ENCODE results near the gene LUZP1. TPM values are rescaled to one million over a fixed set of nuclear protein-coding genes. Genes with fewer than 3 reads are reported as not detected.

The LUZP1 gene
- total and polyA plus RNA-seq, 2 experiments from 2014 or later: 45.7 to 152 TPM

DNA sequence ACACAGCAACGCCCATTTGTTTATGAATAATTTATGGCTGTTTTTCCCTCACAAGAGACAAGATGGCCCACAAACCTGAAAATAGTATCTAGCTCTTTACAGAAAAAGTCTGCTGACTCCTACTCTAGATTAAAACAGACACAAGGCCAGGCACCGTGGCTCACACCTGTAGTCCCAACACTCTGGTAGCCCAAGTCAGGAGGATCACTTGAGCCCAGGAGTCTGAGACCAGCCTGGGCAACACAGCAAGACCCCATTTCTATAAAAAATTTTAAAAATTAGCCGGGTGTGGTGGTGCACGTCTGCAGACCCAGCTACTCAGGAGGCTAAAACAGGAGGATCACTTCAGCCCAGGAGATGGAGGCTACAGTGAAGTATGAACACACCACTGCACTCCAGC lies 34.6 kb downstream of the LUZP1 start:
- H3K27me3 ChIP-seq (ENCODE audit: insufficient read depth): no peaks in the 10 kb centered on the region
- H3K9me3 Mint-ChIP-seq: no peaks in the 10 kb centered on the region; the same call in 2 of the 3 replicates
- no peak overlapping the region for H3K27ac ChIP-seq (ENCODE audit: low read depth)
- no peaks in the 10 kb centered on the region for H3K9me2 ChIP-seq (ENCODE audit: insufficient read depth)
- no peak overlapping the region for H2AFZ ChIP-seq
- no peak overlapping the region for H3K4me2 ChIP-seq
- H3K27ac Mint-ChIP-seq: no peak overlapping the region
- H3K36me3 Mint-ChIP-seq (ENCODE audit: low read depth): peaks cover 5% of the 10 kb centered on the region; the same call in 2 of the 3 replicates
- peaks cover 78% of the 10 kb centered on the region for H4K20me1 ChIP-seq (replicated peaks; ENCODE audit: insufficient read depth)
- TF ChIP-seq EZH2 (IDR thresholded peaks at IDR 0.05; ENCODE audit: low read depth, unreplicated experiment) (no peak), ETS1 (IDR thresholded peaks at IDR 0.05) (no peak), ZNF331 (CRISPR knock-in tag; IDR thresholded peaks at IDR 0.05; ENCODE audit: low read depth) (no peak), POLR2AphosphoS5 (IDR thresholded peaks at IDR 0.05; ENCODE audit: low read depth) (no peak), ZNF114 (CRISPR knock-in tag; IDR thresholded peaks at IDR 0.05) (no peak), JUNB (IDR thresholded peaks at IDR 0.05; ENCODE audit: unreplicated experiment) (no peak), CREB1 (CRISPR knock-in tag; IDR thresholded peaks at IDR 0.05; ENCODE audit: low read depth) (no peak), STAT1 (IDR thresholded peaks at IDR 0.05; ENCODE audit: unreplicated experiment) (no peak), CTCF (conservative IDR thresholded peaks at IDR 0.05; ENCODE audit: low read depth in 2 of 2) (no peak), NANOG (IDR thresholded peaks at IDR 0.05; ENCODE audit: borderline replicate concordance) (no peak)
- TF ChIP-seq, protein P1, sequence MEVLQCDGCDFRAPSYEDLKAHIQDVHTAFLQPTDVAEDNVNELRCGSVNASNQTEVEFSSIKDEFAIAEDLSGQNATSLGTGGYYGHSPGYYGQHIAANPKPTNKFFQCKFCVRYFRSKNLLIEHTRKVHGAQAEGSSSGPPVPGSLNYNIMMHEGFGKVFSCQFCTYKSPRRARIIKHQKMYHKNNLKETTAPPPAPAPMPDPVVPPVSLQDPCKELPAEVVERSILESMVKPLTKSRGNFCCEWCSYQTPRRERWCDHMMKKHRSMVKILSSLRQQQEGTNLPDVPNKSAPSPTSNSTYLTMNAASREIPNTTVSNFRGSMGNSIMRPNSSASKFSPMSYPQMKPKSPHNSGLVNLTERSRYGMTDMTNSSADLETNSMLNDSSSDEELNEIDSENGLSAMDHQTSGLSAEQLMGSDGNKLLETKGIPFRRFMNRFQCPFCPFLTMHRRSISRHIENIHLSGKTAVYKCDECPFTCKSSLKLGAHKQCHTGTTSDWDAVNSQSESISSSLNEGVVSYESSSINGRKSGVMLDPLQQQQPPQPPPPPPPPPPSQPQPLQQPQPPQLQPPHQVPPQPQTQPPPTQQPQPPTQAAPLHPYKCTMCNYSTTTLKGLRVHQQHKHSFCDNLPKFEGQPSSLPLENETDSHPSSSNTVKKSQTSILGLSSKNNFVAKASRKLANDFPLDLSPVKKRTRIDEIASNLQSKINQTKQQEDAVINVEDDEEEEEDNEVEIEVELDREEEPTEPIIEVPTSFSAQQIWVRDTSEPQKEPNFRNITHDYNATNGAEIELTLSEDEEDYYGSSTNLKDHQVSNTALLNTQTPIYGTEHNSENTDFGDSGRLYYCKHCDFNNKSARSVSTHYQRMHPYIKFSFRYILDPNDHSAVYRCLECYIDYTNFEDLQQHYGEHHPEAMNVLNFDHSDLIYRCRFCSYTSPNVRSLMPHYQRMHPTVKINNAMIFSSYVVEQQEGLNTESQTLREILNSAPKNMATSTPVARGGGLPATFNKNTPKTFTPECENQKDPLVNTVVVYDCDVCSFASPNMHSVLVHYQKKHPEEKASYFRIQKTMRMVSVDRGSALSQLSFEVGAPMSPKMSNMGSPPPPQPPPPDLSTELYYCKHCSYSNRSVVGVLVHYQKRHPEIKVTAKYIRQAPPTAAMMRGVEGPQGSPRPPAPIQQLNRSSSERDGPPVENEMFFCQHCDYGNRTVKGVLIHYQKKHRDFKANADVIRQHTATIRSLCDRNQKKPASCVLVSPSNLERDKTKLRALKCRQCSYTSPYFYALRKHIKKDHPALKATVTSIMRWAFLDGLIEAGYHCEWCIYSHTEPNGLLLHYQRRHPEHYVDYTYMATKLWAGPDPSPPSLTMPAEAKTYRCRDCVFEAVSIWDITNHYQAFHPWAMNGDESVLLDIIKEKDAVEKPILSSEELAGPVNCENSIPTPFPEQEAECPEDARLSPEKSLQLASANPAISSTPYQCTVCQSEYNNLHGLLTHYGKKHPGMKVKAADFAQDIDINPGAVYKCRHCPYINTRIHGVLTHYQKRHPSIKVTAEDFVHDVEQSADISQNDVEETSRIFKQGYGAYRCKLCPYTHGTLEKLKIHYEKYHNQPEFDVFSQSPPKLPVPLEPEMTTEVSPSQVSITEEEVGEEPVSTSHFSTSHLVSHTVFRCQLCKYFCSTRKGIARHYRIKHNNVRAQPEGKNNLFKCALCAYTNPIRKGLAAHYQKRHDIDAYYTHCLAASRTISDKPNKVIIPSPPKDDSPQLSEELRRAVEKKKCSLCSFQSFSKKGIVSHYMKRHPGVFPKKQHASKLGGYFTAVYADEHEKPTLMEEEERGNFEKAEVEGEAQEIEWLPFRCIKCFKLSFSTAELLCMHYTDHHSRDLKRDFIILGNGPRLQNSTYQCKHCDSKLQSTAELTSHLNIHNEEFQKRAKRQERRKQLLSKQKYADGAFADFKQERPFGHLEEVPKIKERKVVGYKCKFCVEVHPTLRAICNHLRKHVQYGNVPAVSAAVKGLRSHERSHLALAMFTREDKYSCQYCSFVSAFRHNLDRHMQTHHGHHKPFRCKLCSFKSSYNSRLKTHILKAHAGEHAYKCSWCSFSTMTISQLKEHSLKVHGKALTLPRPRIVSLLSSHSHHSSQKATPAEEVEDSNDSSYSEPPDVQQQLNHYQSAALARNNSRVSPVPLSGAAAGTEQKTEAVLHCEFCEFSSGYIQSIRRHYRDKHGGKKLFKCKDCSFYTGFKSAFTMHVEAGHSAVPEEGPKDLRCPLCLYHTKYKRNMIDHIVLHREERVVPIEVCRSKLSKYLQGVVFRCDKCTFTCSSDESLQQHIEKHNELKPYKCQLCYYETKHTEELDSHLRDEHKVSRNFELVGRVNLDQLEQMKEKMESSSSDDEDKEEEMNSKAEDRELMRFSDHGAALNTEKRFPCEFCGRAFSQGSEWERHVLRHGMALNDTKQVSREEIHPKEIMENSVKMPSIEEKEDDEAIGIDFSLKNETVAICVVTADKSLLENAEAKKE (CRISPR knock-in tag; IDR thresholded peaks at IDR 0.05): no peak
- TF ChIP-seq, protein P2, sequence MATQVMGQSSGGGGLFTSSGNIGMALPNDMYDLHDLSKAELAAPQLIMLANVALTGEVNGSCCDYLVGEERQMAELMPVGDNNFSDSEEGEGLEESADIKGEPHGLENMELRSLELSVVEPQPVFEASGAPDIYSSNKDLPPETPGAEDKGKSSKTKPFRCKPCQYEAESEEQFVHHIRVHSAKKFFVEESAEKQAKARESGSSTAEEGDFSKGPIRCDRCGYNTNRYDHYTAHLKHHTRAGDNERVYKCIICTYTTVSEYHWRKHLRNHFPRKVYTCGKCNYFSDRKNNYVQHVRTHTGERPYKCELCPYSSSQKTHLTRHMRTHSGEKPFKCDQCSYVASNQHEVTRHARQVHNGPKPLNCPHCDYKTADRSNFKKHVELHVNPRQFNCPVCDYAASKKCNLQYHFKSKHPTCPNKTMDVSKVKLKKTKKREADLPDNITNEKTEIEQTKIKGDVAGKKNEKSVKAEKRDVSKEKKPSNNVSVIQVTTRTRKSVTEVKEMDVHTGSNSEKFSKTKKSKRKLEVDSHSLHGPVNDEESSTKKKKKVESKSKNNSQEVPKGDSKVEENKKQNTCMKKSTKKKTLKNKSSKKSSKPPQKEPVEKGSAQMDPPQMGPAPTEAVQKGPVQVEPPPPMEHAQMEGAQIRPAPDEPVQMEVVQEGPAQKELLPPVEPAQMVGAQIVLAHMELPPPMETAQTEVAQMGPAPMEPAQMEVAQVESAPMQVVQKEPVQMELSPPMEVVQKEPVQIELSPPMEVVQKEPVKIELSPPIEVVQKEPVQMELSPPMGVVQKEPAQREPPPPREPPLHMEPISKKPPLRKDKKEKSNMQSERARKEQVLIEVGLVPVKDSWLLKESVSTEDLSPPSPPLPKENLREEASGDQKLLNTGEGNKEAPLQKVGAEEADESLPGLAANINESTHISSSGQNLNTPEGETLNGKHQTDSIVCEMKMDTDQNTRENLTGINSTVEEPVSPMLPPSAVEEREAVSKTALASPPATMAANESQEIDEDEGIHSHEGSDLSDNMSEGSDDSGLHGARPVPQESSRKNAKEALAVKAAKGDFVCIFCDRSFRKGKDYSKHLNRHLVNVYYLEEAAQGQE (IDR thresholded peaks at IDR 0.05; ENCODE audit: unreplicated experiment): no peak
- peaks cover 5% of the 10 kb centered on the region; the same call in 1 of the 2 replicates for H3K4me1 ChIP-seq (ENCODE audit: insufficient read depth)
- DNase-seq (ENCODE audit: low spot score): no peak
- H3K4me3 Mint-ChIP-seq: no peak overlapping the region
- no peak for ATAC-seq
- 0 out of 2 replicates have a peak, but pooled peaks cover 3% of the 10 kb centered on the region for H3F3A ChIP-seq (replicated peaks; ENCODE audit: low read depth)
- H3K4me1 Mint-ChIP-seq: peaks cover 11% of the 10 kb centered on the region; the same call in 2 of the 3 replicates
- H3K79me2 ChIP-seq (replicated peaks; ENCODE audit: insufficient read depth): peaks cover 100% of the 10 kb centered on the region
- no peaks in the 10 kb centered on the region for H3K27me3 Mint-ChIP-seq (ENCODE audit: insufficient read depth, low read depth, poor library complexity)
- no peaks in the 10 kb centered on the region for H3K36me3 ChIP-seq (ENCODE audit: insufficient read depth)
- H3K4me3 ChIP-seq: no peak overlapping the region

Data from GM23338 (cell line).